Posterior cingulate gyrus (tissue), 11 donors: ENCODE measurements around the gene BDNF.
"Not testable (repeated sequence)": the region's sequence is repeated elsewhere in the genome, so short reads cannot be mapped to it uniquely, and the experiment has no call there.

Experiments
- DNase-seq, 10 donors: peaks; one replicate each; pipeline versions ENCODE4 v3.0.0 to v3.0.0-alpha.2; 2020 to 2021; ENCODE audit warnings: mixed read lengths in 3 of 10
- intact Hi-C: fragments of 100-400 bp; cut with DNase I; formaldehyde crosslinking; loops from one replicate; pipeline ENCODE4 v1.15.1; 2023

The BDNF gene

GRCh38 chr11:27629023-27629422 is 71.2 kb downstream of the BDNF start:
- DNase-seq, intact Hi-C loops: not testable (repeated sequence)

GRCh38 chr11:27627979-27628378 is 72.3 kb downstream of the BDNF start:
- intact Hi-C loops = no loop called here

GRCh38 chr11:27626938-27627586 is 73.2 kb downstream of the BDNF start:
- no peak for DNase-seq
- intact Hi-C loops = no loop called here

More at GRCh38 chr11:27627979-27628378, 72.3 kb downstream of the BDNF start:
- no peak for DNase-seq

GRCh38 chr11:27626269-27626937 is 73.9 kb downstream of the BDNF start:
- intact Hi-C loops = no loop called here
- DNase-seq = no peak

GRCh38 chr11:27625347-27625912 is 74.8 kb downstream of the BDNF start:
- intact Hi-C loops = no loop called here
- DNase-seq = no peak

GRCh38 chr11:27623945-27624523 is 76.2 kb downstream of the BDNF start:
- intact Hi-C loops = no loop called here
- no peak for DNase-seq

GRCh38 chr11:27622541-27623300 is 77.5 kb downstream of the BDNF start:
- intact Hi-C loops = no loop called here
- DNase-seq = no peak

GRCh38 chr11:27621405-27622161 is 78.7 kb downstream of the BDNF start:
- no peak for DNase-seq

GRCh38 chr11:27619763-27620335 is 80.4 kb downstream of the BDNF start:
- intact Hi-C loops = no loop called here
- DNase-seq = no peak

More at GRCh38 chr11:27621405-27622161, 78.7 kb downstream of the BDNF start:
- intact Hi-C loops = no loop called here

- intact Hi-C loops = no loop called here
These were observed 81.1 kb downstream of the BDNF start for GRCh38 chr11:27619039-27619574.

GRCh38 chr11:27618281-27618915 is 81.9 kb downstream of the BDNF start:
- no peak for DNase-seq
- intact Hi-C loops = no loop called here

More at GRCh38 chr11:27619039-27619574, 81.1 kb downstream of the BDNF start:
- DNase-seq = no peak

- intact Hi-C loops = no loop called here
These were observed 83.5 kb downstream of the BDNF start for GRCh38 chr11:27616711-27617110.

GRCh38 chr11:27615833-27616232 is 84.4 kb downstream of the BDNF start:
- intact Hi-C loops = no loop called here

More at GRCh38 chr11:27616711-27617110, 83.5 kb downstream of the BDNF start:
- DNase-seq = no peak

GRCh38 chr11:27614092-27614491 is 86.2 kb downstream of the BDNF start:
- intact Hi-C loops = no loop called here
- no peak for DNase-seq

More at GRCh38 chr11:27615833-27616232, 84.4 kb downstream of the BDNF start:
- DNase-seq = no peak

GRCh38 chr11:27612932-27613880 is 87.0 kb downstream of the BDNF start:
- intact Hi-C loops = no loop called here
- no peak for DNase-seq

GRCh38 chr11:27611947-27612455 is 88.3 kb downstream of the BDNF start:
- intact Hi-C loops = no loop called here
- no peak for DNase-seq

- intact Hi-C loops = no loop called here
- DNase-seq = no peak
These were observed 88.9 kb downstream of the BDNF start for GRCh38 chr11:27611390-27611789.
